ENCODE measurements around the gene SLCO2B1.
"Not testable (repeated sequence)": the region's sequence is repeated elsewhere in the genome, so short reads cannot be mapped to it uniquely, and the experiment has no call there.

The SLCO2B1 gene

GRCh38 chr11:75150879-75151278, at the start of gene SLCO2B1:
SLCO2B1 (plus strand) TSS chr11:75151107; CDS start chr11:75151382, 275 bp downstream.
- no peak for DNase-seq (ENCODE audit: low read depth, low spot score)

GRCh38 chr11:75101424-75102128, 49.3 kb upstream of the SLCO2B1 start:
- DNase-seq (ENCODE audit: low read depth, low spot score) = no peak

- DNase-seq (ENCODE audit: low read depth, low spot score) = no peak
Measured at GRCh38 chr11:75103380-75104026, 47.4 kb upstream of the SLCO2B1 start.

DNA sequence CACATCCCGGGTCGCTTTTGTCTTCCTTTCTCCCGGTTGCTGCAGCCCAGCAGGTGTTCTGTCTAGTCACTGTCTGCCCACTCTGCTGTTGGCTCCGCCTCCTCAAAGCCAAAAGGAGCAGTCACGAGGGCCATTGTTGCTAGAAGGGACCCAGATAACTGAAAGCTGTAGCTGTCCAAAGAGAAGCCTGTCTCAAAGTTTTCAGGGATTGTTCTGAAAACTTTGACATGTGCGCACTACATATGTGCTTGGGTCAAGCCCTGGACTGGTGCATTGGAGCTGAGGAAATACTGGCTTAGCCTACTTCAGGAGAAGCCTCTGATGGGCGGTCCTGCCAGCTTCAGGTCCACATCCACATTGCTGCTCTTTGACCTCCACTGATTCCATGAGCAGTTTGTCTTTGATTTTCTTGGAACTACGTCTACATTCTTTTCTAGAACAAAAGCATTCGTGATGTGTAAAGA, 45.4 kb upstream of the SLCO2B1 start:
- no peak for DNase-seq (ENCODE audit: low read depth, low spot score)

GRCh38 chr11:75105967-75106681, 44.8 kb upstream of the SLCO2B1 start:
- DNase-seq (ENCODE audit: low read depth, low spot score) = not testable (repeated sequence)

- DNase-seq (ENCODE audit: low read depth, low spot score) = no peak
Measured at GRCh38 chr11:75107187-75107586, 43.7 kb upstream of the SLCO2B1 start.

- no peak for DNase-seq (ENCODE audit: low read depth, low spot score)
Measured at GRCh38 chr11:75112200-75112599, 38.7 kb upstream of the SLCO2B1 start.

GRCh38 chr11:75113030-75113429, 37.9 kb upstream of the SLCO2B1 start:
- DNase-seq (ENCODE audit: low read depth, low spot score) = no peak

- DNase-seq (ENCODE audit: low read depth, low spot score) = no peak
Measured at GRCh38 chr11:75114465-75114864, 36.4 kb upstream of the SLCO2B1 start.

GRCh38 chr11:75118577-75118976, 32.3 kb upstream of the SLCO2B1 start:
- DNase-seq (ENCODE audit: low read depth, low spot score) = no peak

DNA sequence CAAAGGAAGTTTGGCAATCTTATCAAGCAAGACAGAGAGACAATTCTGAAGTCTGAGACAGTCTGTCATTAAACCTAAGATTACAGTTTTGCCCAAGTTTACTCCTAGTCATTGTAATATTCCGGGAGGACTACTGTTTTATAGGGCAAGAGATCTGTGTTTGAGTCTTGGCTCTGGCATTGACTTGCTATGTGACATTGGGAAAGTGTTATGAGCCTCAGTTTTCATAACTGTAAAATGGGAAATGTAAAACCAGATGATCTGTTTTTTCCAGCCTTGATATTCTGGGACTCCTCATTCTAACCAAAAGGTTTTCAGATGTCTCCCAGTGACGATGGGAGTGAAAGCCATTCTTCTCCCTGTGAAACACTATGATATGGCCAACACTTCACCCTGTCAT, 24.3 kb upstream of the SLCO2B1 start:
- no peak for DNase-seq (ENCODE audit: low read depth, low spot score)

DNA sequence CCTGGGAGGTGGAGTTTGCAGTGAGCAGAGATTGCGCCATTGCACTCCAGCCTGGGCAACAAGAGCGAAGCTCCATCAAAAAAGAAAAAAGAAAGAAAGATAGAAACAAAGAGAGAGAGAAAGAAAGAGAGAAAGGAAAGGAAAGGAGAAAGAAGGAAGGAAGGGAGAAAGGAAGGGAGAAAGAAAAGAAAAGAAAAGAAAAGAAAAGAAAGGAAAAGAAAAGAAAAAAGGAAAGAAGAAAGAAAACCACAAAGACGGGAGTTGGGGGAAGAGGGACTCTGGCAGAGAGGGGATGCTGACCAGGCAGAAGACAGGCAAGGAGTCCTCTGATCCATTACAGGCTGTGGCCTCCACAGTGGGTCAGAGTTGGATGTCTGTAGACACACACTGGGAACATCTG, 18.8 kb upstream of the SLCO2B1 start:
- DNase-seq (ENCODE audit: low read depth, low spot score) = no peak

- DNase-seq (ENCODE audit: low read depth, low spot score) = no peak
Measured at GRCh38 chr11:75133976-75134375, 16.9 kb upstream of the SLCO2B1 start.

- no peak for DNase-seq (ENCODE audit: low read depth, low spot score)
Measured at GRCh38 chr11:75135021-75135650, 15.8 kb upstream of the SLCO2B1 start.

DNA sequence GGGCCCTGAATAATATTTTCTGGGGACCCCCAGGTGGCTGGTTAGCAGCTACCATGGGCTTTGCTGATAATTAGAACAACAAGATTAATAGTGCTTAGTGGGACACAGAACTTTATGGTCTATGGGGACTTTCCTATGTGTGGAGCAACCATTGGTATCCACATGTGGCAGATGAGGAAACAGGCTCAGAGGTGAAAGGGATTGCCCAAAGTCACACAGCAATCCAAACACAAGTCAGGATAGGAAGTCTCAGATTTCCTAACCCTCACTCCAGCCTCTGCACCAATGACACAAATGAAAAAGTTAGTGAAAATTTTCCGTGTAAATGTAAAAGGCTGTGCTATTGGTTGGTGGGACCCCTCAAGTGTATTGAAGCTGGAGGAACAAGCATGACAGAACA, 15.3 kb upstream of the SLCO2B1 start:
- DNase-seq (ENCODE audit: low read depth, low spot score) = no peak

DNA sequence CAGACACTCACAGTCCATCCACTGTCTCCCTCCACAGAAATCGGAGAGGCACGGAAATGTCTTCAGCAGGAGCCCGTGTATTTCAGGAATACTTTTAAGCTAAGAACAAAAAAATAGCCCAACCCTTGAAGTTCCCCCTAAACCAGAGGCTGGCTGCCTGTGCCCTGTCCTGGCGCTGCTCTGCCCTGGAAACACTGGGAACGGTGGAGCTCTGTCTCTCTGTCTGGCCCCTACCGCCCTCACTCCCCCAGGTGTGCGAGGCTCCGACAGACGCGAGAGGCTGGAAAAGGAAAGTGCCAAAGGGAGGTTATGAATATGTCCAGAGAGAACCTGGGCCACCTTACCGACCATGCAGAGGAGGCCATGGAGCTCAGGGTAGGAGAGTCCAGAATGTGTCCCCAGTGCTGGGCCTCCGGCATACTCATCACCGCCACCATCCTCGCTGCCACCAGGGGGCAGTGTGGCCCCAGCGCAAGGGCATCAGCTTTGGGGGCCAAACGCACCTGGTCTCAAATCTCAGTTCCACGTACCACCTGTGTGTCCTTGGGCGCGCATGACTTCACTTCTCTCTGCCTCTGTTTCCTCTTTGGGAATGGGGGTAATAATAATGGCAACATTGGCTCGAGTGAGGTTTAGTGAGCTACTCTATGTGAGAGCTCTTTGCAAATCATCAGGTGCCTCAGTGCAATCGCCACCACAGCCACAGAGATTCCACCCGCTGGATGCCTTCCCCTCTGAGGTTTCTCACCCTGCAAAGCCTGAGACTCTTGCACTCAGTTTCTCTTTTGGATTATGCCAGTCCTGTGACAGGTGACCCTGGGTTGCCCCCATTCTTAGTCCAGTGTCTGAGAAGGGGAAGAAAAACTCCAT, 10.4 kb upstream of the SLCO2B1 start:
- peak; percentile 65 for DNase-seq (ENCODE audit: low read depth, low spot score)

GRCh38 chr11:75141166-75141565, 9.7 kb upstream of the SLCO2B1 start:
- no peak for DNase-seq (ENCODE audit: low read depth, low spot score)

DNA sequence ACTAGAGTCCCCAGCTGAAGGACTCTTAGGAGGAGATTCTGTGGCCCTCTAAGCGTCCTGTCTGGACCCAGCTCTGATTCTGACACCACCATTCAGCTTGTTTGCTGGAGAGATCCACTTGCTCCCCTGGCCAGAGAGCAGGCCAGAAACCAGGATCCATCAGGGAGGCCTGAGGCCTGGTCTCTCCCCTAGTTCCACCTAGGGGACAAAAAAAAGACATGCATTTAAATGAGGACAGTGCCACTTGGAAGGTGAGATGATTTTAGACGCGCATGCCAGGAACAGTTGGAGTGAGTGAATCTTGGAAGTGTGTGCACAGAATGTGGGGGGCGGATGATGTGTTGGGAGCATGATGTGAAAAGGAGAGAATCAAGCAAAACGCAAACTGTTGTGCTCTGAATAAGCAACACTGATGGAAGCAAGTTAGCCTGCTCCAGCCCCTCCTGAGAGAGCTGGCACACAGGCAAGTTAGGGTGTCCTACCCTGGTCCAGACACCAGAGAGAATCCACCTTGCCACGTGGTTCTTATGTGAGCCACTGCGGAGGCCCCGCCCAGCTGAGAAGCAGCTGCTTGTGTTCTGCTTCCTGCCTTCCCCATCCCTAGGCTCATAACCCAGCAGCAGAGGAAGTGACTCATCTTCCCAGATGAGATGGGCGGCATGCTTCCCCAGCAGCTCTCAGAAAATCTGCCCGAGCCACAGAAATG, 8.0 kb upstream of the SLCO2B1 start:
- DNase-seq (ENCODE audit: low read depth, low spot score) = peak; percentile 11

DNA sequence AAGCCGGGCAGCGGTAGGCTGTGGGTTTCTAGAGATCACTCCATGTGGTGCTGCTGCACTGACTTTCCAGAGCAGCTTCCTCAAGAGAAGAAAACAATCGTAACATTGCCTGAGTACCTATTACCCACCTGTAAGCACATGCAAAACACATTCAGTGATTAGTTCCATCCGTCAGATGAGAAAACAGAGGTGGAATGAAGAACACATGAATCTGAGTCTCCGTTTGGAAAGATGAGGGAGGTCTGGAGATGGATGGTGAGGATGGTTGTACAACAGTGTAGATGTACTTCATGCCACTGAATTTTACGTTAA, 7.5 kb upstream of the SLCO2B1 start:
- DNase-seq (ENCODE audit: low read depth, low spot score) = no peak

- DNase-seq (ENCODE audit: low read depth, low spot score) = no peak
Measured at GRCh38 chr11:75144716-75145014, 6.2 kb upstream of the SLCO2B1 start.
